ENCODE data around the gene GRK2. TPM values are rescaled to one million over a fixed set of nuclear protein-coding genes. Genes with fewer than 3 reads are reported as not detected.

The GRK2 gene
- total RNA-seq, 2 donors from 2014 or later, result 27.4 to 36.3 TPM

DNA sequence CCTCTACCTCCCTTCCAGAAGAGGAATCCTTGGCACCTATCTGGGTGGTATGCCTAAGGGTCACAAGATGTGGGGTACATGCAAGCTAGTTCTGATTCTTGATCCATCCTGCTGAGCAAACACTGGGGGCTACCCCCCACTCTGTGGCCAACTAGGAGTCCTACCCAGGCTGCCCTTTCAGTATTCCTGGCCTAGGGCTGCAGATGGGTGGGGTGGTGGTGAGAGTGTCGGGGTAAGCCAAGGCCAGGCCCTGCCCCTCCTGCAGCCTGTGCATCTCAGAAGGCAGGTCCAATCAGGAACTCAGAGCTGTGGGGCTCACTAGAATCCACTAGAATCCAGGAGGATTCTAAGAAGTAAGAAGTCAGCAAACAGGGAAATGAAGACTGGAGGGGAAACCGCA, 47.9 kb downstream of the GRK2 start:
- 65 to 66% methylated on average over 2 of the region's 2 CpGs for WGBS, 2 donors
- DNase-seq, result no peak
- peaks cover 14% of the 10 kb centered on the region for H3K4me1 ChIP-seq
- TF ChIP-seq, protein P1, sequence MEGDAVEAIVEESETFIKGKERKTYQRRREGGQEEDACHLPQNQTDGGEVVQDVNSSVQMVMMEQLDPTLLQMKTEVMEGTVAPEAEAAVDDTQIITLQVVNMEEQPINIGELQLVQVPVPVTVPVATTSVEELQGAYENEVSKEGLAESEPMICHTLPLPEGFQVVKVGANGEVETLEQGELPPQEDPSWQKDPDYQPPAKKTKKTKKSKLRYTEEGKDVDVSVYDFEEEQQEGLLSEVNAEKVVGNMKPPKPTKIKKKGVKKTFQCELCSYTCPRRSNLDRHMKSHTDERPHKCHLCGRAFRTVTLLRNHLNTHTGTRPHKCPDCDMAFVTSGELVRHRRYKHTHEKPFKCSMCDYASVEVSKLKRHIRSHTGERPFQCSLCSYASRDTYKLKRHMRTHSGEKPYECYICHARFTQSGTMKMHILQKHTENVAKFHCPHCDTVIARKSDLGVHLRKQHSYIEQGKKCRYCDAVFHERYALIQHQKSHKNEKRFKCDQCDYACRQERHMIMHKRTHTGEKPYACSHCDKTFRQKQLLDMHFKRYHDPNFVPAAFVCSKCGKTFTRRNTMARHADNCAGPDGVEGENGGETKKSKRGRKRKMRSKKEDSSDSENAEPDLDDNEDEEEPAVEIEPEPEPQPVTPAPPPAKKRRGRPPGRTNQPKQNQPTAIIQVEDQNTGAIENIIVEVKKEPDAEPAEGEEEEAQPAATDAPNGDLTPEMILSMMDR (IDR thresholded peaks at IDR 0.05), result no peak
- no peak overlapping the region for H3K4me3 ChIP-seq
- H3K36me3 ChIP-seq (replicated peaks in 1 of 2; ENCODE audit: insufficient read depth in 1 of 2, low read depth in 2 of 2), result peaks cover 0 to 2% of the 10 kb centered on the region in 2 donors
- H3K27ac ChIP-seq, result no peak overlapping the region
- H3K9me3 ChIP-seq, result no peaks in the 10 kb centered on the region
- H3K27me3 ChIP-seq, result no peaks in the 10 kb centered on the region
- ATAC-seq, result no peak
- intact Hi-C loops (cut with DNase I), result loop anchor here (5.0 kb wide), 1 partner anchor 37 kb away; no protein-coding TSS in a partner anchor

DNA sequence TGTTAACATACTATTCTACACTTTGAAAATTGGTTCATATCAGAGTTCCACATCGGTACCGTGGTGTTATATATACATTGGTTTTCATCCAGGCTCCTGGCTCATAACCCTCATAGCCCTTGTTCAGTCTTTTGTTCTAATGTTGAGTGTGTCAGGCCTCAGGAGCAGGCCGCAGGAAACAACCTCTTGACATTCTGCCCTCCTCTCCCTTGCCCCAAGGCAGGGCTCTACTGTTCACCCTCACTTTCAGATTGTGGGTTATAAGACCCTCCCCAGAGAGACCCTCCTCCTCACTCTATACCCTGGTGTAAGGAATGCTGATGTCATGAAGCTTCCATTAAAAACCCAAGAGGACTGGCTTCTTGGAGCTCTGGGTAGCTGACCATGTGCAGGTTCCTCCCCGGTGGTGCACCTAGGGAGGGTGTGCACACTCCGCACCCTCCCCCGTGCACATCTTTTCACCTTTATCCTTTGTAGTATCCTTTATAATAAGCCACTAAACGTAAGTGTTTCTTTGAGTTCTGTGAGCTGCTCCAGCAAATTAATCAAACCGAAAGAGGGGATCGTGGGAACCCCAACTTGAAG, 49.1 kb downstream of the GRK2 start:
- DNase-seq, result no peak
- H3K9me3 ChIP-seq, result no peaks in the 10 kb centered on the region
- intact Hi-C loops (cut with DNase I), result no loop called here

DNA sequence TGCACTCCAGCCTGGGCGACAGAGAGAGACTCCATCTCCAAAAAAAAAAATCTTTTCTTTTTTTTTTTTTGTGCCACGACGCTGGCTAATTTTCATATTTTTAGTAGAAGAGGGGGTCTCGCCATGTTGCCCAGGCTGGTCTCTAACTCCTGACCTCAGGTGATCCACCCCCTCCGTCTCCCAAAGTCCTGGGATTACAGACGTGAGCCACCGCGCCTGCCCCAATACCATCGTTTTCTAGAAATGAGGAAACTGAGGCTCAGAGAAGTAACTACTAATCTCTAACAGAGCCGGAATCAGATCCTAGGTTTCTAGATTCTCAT, 50.6 kb downstream of the GRK2 start:
- Histone ChIP-seq H3K4me3 (peak overlapping the region; percentile 70 to 82), H3K27ac (peak overlapping the region; percentile 76 to 95 (median 88)), H3K4me1 (peaks cover 14% of the 10 kb centered on the region), H3K36me3 (replicated peaks in 1 of 2; ENCODE audit: insufficient read depth in 1 of 2, low read depth in 2 of 2) (no peaks in the 10 kb centered on the region), H3K27me3 (no peaks in the 10 kb centered on the region), H3K9me3 (no peaks in the 10 kb centered on the region)
- no peak for TF ChIP-seq POLR2A (IDR thresholded peaks at IDR 0.05)
- TF ChIP-seq, protein P1 (IDR thresholded peaks at IDR 0.05), result no peak
- DNase-seq (no peak), ATAC-seq (no peak)
- 0% methylated on average over 9 to 10 of the region's 10 CpGs for WGBS, 2 donors
- intact Hi-C loops (cut with DNase I), result no loop called here

More for the DNA sequence above, 49.1 kb downstream of the GRK2 start:
- Histone ChIP-seq H3K4me3 (no peak overlapping the region), H3K36me3 (replicated peaks in 1 of 2; ENCODE audit: insufficient read depth in 1 of 2, low read depth in 2 of 2) (no peaks in the 10 kb centered on the region), H3K27me3 (no peaks in the 10 kb centered on the region), H3K4me1 (peaks cover 14% of the 10 kb centered on the region), H3K27ac (no peak overlapping the region)
- ATAC-seq, result no peak
- 70 to 77% methylated on average over 9 of the region's 9 CpGs for WGBS, 2 donors
- TF ChIP-seq POLR2A (IDR thresholded peaks at IDR 0.05), result no peak
- TF ChIP-seq, protein P1 (IDR thresholded peaks at IDR 0.05), result no peak

DNA sequence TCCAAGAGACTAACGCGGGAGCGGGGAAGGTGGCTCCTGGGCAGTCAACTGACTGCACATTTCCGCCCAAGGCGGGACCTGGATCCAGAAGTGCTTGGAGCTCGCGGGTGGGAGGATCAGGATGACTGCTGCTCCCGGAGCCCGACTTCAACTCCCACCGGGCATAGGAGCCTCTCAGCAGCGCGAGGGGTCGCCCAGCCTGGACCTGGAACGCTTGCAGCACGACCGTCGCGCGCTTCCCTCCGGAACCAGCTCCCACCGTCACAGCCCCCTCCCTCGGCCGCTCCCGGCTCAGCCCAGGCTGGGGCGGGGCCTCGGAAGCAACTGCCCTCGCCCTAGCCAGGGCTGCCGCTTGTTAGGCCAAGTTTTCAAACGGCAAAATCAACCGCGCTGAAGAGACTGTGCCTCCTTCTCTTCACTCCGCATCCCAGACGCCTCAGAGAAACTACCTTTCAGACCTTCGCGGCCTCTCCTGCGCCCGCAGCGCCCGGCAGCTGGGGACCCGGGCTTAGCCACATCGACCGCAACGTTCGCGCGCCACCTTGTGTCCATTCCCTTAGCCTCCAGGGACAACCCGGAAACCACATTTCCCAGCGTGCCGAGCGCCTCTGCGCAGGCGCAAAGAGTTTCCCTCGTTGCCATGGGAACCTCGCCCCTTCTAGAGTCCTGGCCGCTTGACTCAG, 51.1 kb downstream of the GRK2 start:
- WGBS, 2 donors, result 0 to 1% methylated on average over 43 to 55 of the region's 55 CpGs
- peak overlapping the region; percentile 70 to 82 for H3K4me3 ChIP-seq
- ATAC-seq (peak; percentile 94), DNase-seq (peak; percentile 97 to 99 (median 98))
- peaks cover 13% of the 10 kb centered on the region for H3K4me1 ChIP-seq
- TF ChIP-seq, protein P1 (IDR thresholded peaks at IDR 0.05), result peak; percentile 80 to 100 (median 99)
- TF ChIP-seq POLR2A (IDR thresholded peaks at IDR 0.05), result peak; percentile 30 to 75 (median 69)
- no peaks in the 10 kb centered on the region for H3K9me3 ChIP-seq
- no peaks in the 10 kb centered on the region for H3K36me3 ChIP-seq (replicated peaks in 1 of 2; ENCODE audit: insufficient read depth in 1 of 2, low read depth in 2 of 2)
- intact Hi-C loops (cut with DNase I), result no loop called here
- H3K27me3 ChIP-seq, result no peaks in the 10 kb centered on the region
- H3K27ac ChIP-seq, result peak overlapping the region; percentile 76 to 95 (median 88)

All from body of pancreas (tissue), 4 donors.